Liver (tissue), 9 donors: ENCODE data around the gene TMA7B. TPM values are rescaled to one million over a fixed set of nuclear protein-coding genes. Genes with fewer than 3 reads are reported as not detected.

Experiments used
- DNase-seq: peaks from one replicate; pipeline ENCODE4 v3.0.0-alpha.2; 2017; ENCODE audit warnings: low spot score
- H3K27ac ChIP-seq, 2 donors: one replicate each; pipeline ENCODE4 v1.7.0; 2013; ENCODE audit warnings: inconsistent platforms in 2 of 2, low read length in 2 of 2, control low read depth in 1 of 2, low read depth in 1 of 2, mild to moderate bottlenecking in 1 of 2
- H3K27me3 ChIP-seq, 4 donors: one replicate each; pipeline versions ENCODE4 v1.6.1 to v1.7.0; 2013; ENCODE audit warnings: low read length in 3 of 4, inconsistent platforms in 1 of 4, mild to moderate bottlenecking in 1 of 4, moderate library complexity in 1 of 4; ENCODE audit not compliant: control insufficient read depth in 4 of 4, insufficient read depth in 4 of 4
- H3K36me3 ChIP-seq, 4 donors: one replicate each; pipeline versions ENCODE4 v1.6.1 to v1.7.0; 2013; ENCODE audit warnings: low read length in 3 of 4, mild to moderate bottlenecking in 3 of 4, low read depth in 1 of 4, moderate library complexity in 1 of 4; ENCODE audit not compliant: control insufficient read depth in 4 of 4, insufficient read depth in 3 of 4
- H3K4me1 ChIP-seq, 4 donors: one replicate each; pipeline versions ENCODE4 v1.6.1 to v1.7.0; 2013; ENCODE audit warnings: low read length in 3 of 4, mild to moderate bottlenecking in 3 of 4, moderate library complexity in 1 of 4; ENCODE audit not compliant: control insufficient read depth in 4 of 4, insufficient read depth in 4 of 4
- H3K4me3 ChIP-seq, 3 donors: one replicate each; pipeline versions ENCODE4 v1.6.1 to v1.7.0; 2013; ENCODE audit warnings: low read length in 3 of 3, control low read depth in 1 of 3, low read depth in 1 of 3, mild to moderate bottlenecking in 1 of 3
- H3K9ac ChIP-seq, 2 donors: one replicate each; pipeline ENCODE4 v1.7.0; 2013; ENCODE audit warnings: low read length in 2 of 2, mild to moderate bottlenecking in 2 of 2, moderate library complexity in 2 of 2, control low read depth in 1 of 2, low read depth in 1 of 2
- H3K9me3 ChIP-seq, 4 donors: one replicate each; pipeline versions ENCODE4 v1.6.1 to v1.7.0; 2013; ENCODE audit warnings: low read length in 3 of 4; ENCODE audit not compliant: control insufficient read depth in 4 of 4
- CTCF ChIP-seq: fragments of 150-350 bp; IDR thresholded peaks from 2 replicates; pipeline ENCODE4 v1.5.1; 2017; ENCODE audit warnings: improper control_type of control experiment, low read depth, low read length; ENCODE audit not compliant: missing input control
- EGR1 ChIP-seq, 2 donors: IDR thresholded peaks; 2 replicates each; pipeline ENCODE4 v1.6.1; 2016 to 2018; ENCODE audit warnings: antibody characterized with exemption in 2 of 2, low read depth in 2 of 2
- FOXA1 ChIP-seq: IDR thresholded peaks from 2 replicates; pipeline ENCODE4 v1.6.1; 2016; ENCODE audit warnings: antibody characterized with exemption
- FOXA2 ChIP-seq: IDR thresholded peaks from 2 replicates; pipeline ENCODE4 v1.6.1; 2016; ENCODE audit warnings: antibody characterized with exemption
- GABPA ChIP-seq, 2 donors: IDR thresholded peaks in 1 of 2; conservative IDR thresholded peaks in 1 of 2; 2 replicates each; pipeline ENCODE4 v1.6.1; 2016; ENCODE audit warnings: antibody characterized with exemption in 2 of 2, mild to moderate bottlenecking in 1 of 2, moderate library complexity in 1 of 2
- HNF4A ChIP-seq, 2 donors: conservative IDR thresholded peaks; 2 replicates each; pipeline ENCODE4 v1.6.1; 2016; ENCODE audit warnings: antibody characterized with exemption in 2 of 2, mild to moderate bottlenecking in 2 of 2
- HNF4G ChIP-seq: IDR thresholded peaks from 2 replicates; pipeline ENCODE4 v1.6.1; 2016; ENCODE audit warnings: antibody characterized with exemption
- MAX ChIP-seq: IDR thresholded peaks from 2 replicates; pipeline ENCODE4 v1.6.1; 2016; ENCODE audit warnings: antibody characterized with exemption
- NR2F2 ChIP-seq: IDR thresholded peaks from 2 replicates; pipeline ENCODE4 v1.6.1; 2016; ENCODE audit warnings: antibody characterized with exemption
- RAD21 ChIP-seq, 2 donors: IDR thresholded peaks; 2 replicates each; pipeline ENCODE4 v1.6.1; 2016; ENCODE audit warnings: antibody characterized with exemption in 2 of 2, mild to moderate bottlenecking in 2 of 2
- RXRA ChIP-seq, 2 donors: IDR thresholded peaks; 2 replicates each; pipeline ENCODE4 v1.6.1; 2017 to 2018; ENCODE audit warnings: antibody characterized with exemption in 2 of 2, mild to moderate bottlenecking in 1 of 2
- SP1 ChIP-seq: IDR thresholded peaks from 2 replicates; pipeline ENCODE4 v1.6.1; 2018; ENCODE audit warnings: antibody characterized with exemption, mild to moderate bottlenecking
- TAF1 ChIP-seq: conservative IDR thresholded peaks from 2 replicates; pipeline ENCODE4 v1.6.1; 2016; ENCODE audit warnings: antibody characterized with exemption, mild to moderate bottlenecking
- WGBS: extraction: QIAGEN DNeasy Blood & Tissue Kit; methylation state at CpG from one replicate; pipeline ENCODE4 v1.1.7; 2013; 5-methylcytosine and 5-hydroxymethylcytosine counted together
- polyA plus RNA-seq, 2 donors: library from polyadenylated mRNA; stranded (reverse) in 1 of 2; unstranded in 1 of 2; fragments of 200-250 nt in 1 of 2; fragments of >200 nt in 1 of 2; fragmentation: Nextera tagmentation in 1 of 2; extraction: Ambion mirVana in 1 of 2; gene quantifications; one replicate each; pipeline versions ENCODE4 v1.2.1 to v1.2.3, GENCODE V29; 2013 to 2015
- total RNA-seq, 2 donors: library from RNA; depleted of rRNA; stranded (reverse); fragments of >200 nt; gene quantifications; one replicate each; pipeline ENCODE4 v1.2.3, GENCODE V29; 2014
- TF ChIP-seq, protein P1 (sequence below): IDR thresholded peaks from 2 replicates; pipeline ENCODE4 v1.6.1; 2016; ENCODE audit warnings: antibody characterized with exemption
- TF ChIP-seq, protein P2 (sequence below): IDR thresholded peaks from 2 replicates; pipeline ENCODE4 v1.6.1; 2016; ENCODE audit warnings: antibody characterized with exemption, mild to moderate bottlenecking
- donor health status: healthy.
- donor health status: healthy.
- donor health status: healthy.
- donor health status: healthy.
- donor health status: healthy.

Gene TMA7B
- total and polyA plus RNA-seq, 4 donors: 0.25 to 2.1 TPM; not detected in 2

- no peak overlapping the region for H3K27ac ChIP-seq
- H3K4me3 ChIP-seq: no peak overlapping the region
- H3K27me3 ChIP-seq: no peaks in the 10 kb centered on the region
Observed at GRCh38 chr22:39958009-39958711, 2.0 kb upstream of the TMA7B start.

More at GRCh38 chr22:39958009-39958711, 2.0 kb upstream of the TMA7B start:
- no peak for TF ChIP-seq CTCF
- TF ChIP-seq, protein P1, sequence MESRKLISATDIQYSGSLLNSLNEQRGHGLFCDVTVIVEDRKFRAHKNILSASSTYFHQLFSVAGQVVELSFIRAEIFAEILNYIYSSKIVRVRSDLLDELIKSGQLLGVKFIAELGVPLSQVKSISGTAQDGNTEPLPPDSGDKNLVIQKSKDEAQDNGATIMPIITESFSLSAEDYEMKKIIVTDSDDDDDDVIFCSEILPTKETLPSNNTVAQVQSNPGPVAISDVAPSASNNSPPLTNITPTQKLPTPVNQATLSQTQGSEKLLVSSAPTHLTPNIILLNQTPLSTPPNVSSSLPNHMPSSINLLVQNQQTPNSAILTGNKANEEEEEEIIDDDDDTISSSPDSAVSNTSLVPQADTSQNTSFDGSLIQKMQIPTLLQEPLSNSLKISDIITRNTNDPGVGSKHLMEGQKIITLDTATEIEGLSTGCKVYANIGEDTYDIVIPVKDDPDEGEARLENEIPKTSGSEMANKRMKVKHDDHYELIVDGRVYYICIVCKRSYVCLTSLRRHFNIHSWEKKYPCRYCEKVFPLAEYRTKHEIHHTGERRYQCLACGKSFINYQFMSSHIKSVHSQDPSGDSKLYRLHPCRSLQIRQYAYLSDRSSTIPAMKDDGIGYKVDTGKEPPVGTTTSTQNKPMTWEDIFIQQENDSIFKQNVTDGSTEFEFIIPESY: no peak
- no peak for TF ChIP-seq RXRA (IDR thresholded peaks at IDR 0.05)
- TF ChIP-seq HNF4G: no peak
- TF ChIP-seq MAX: no peak
- no peak for TF ChIP-seq RAD21 (IDR thresholded peaks at IDR 0.05)
- TF ChIP-seq EGR1 (IDR thresholded peaks at IDR 0.05; ENCODE audit: low read depth in 2 of 2): no peak
- TF ChIP-seq, protein P2, sequence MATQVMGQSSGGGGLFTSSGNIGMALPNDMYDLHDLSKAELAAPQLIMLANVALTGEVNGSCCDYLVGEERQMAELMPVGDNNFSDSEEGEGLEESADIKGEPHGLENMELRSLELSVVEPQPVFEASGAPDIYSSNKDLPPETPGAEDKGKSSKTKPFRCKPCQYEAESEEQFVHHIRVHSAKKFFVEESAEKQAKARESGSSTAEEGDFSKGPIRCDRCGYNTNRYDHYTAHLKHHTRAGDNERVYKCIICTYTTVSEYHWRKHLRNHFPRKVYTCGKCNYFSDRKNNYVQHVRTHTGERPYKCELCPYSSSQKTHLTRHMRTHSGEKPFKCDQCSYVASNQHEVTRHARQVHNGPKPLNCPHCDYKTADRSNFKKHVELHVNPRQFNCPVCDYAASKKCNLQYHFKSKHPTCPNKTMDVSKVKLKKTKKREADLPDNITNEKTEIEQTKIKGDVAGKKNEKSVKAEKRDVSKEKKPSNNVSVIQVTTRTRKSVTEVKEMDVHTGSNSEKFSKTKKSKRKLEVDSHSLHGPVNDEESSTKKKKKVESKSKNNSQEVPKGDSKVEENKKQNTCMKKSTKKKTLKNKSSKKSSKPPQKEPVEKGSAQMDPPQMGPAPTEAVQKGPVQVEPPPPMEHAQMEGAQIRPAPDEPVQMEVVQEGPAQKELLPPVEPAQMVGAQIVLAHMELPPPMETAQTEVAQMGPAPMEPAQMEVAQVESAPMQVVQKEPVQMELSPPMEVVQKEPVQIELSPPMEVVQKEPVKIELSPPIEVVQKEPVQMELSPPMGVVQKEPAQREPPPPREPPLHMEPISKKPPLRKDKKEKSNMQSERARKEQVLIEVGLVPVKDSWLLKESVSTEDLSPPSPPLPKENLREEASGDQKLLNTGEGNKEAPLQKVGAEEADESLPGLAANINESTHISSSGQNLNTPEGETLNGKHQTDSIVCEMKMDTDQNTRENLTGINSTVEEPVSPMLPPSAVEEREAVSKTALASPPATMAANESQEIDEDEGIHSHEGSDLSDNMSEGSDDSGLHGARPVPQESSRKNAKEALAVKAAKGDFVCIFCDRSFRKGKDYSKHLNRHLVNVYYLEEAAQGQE: no peak
- TF ChIP-seq FOXA2: no peak
- TF ChIP-seq NR2F2: no peak
- no peak for TF ChIP-seq FOXA1
- no peak for TF ChIP-seq HNF4A (conservative IDR thresholded peaks at IDR 0.05)
- TF ChIP-seq GABPA (IDR thresholded peaks at IDR 0.05 in 1 of 2, conservative IDR thresholded peaks at IDR 0.05 in 1 of 2): no peak
- TF ChIP-seq TAF1: no peak
- no peak for TF ChIP-seq SP1
- no peak overlapping the region for H3K9ac ChIP-seq
- DNase-seq: no peak
- WGBS: 90% methylated on average over 8 of the region's 8 CpGs
- H3K36me3 ChIP-seq: no peaks in the 10 kb centered on the region
- H3K4me1 ChIP-seq: no peaks in the 10 kb centered on the region
- H3K9me3 ChIP-seq: no peaks in the 10 kb centered on the region
